ENCODE data around the gene CLSTN2. TPM values are rescaled to one million over a fixed set of nuclear protein-coding genes. Genes with fewer than 3 reads are reported as not detected.

The CLSTN2 gene
- total RNA-seq, 1 experiment from 2014 or later: not detected

DNA sequence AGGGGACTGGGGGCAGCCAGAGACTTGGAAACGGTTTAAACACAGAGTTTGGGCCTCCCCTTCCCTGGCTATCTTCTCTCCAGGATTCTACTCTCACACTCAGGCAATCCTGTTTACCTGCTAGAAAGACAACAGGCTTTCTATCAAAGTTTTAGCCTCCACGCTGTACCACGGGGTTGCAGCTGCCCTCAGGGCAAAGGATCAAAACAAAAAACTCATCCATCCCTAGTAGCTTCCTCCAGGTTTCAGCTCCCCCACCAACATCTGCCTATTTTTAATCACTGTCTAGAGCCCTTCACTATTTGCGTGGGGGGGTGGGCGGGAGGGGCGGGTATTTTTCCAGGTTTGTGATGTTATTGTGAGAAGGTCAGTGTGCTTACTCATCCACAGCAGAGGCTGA, 456.1 kb downstream of the CLSTN2 start:
- no peaks in the 10 kb centered on the region for H3K9me2 ChIP-seq (replicated peaks; ENCODE audit: low read length)
- H3K4me3 ChIP-seq (ENCODE audit: low read length): no peak overlapping the region
- intact Hi-C loops (cut with micrococcal nuclease): no loop called here
- H2AFZ ChIP-seq (ENCODE audit: low read length): no peak overlapping the region
- ATAC-seq: no peak
- H3K9ac ChIP-seq (ENCODE audit: low read length): no peak overlapping the region
- no peak for DNase-seq
- no peaks in the 10 kb centered on the region for H3K36me3 ChIP-seq (ENCODE audit: low read depth, low read length)
- no peak overlapping the region for H3K27ac ChIP-seq (ENCODE audit: low read length)
- H4K20me1 ChIP-seq (ENCODE audit: low read length): no peaks in the 10 kb centered on the region
- CTCF ChIA-PET: no interaction called here
- BruUV-seq (replicated peaks): no TSS peak
- H3K27me3 ChIP-seq (ENCODE audit: low read length): no peaks in the 10 kb centered on the region
- no peaks in the 10 kb centered on the region for H3K79me2 ChIP-seq (ENCODE audit: low read length)
- H3K4me2 ChIP-seq (ENCODE audit: low read length): no peak overlapping the region
- no peaks in the 10 kb centered on the region for H3F3A ChIP-seq (ENCODE audit: low read length, unreplicated experiment)
- no peaks in the 10 kb centered on the region for H3K9me3 ChIP-seq (ENCODE audit: low read length)
- TF ChIP-seq EZH2 (IDR thresholded peaks at IDR 0.05; ENCODE audit: low read length, unreplicated experiment): no peak
- TF ChIP-seq EZH2phosphoT487 (IDR thresholded peaks at IDR 0.05; ENCODE audit: borderline replicate concordance, low read length): no peak
- TF ChIP-seq CTCF (conservative IDR thresholded peaks at IDR 0.05; ENCODE audit: low read depth, low read length): no peak
- no peaks in the 10 kb centered on the region for H3K4me1 ChIP-seq (ENCODE audit: insufficient read depth, low read length)
- POLR2A ChIA-PET (ENCODE audit: unreplicated experiment): no interaction called here

DNA sequence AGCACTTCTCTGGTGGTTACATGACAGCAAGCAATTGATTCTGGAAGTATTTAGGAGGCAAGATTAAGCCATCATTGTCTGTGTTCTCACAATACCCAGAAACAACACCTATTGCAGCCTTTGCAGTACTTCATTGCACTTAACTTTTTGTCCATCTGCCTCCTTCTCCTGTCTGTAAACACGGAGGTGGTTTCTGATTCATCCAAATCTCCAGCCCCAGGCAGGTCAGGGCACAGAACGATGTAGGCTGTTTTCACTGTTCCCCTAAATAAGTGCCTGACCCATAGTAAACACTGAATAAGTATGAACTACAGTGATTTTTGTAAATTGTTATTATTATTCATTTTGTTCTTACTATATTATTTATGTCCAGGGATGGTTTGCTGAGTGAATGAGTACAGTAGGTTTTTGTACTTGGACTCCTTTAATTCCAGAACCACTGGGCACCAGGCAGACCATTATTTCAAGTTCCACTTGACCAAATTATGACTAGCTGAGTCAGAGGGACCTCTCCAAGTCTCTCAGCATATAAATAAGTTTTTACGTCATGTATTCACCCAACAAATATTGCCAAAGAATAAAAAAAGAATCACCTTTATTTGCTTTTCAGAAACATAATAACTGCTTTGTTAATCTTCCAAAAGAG, 459.6 kb downstream of the CLSTN2 start:
- Histone ChIP-seq H3K9me2 (replicated peaks; ENCODE audit: low read length) (no peaks in the 10 kb centered on the region), H4K20me1 (ENCODE audit: low read length) (no peaks in the 10 kb centered on the region), H2AFZ (ENCODE audit: low read length) (no peak overlapping the region), H3K27ac (ENCODE audit: low read length) (no peak overlapping the region), H3K9ac (ENCODE audit: low read length) (no peak overlapping the region), H3K9me3 (ENCODE audit: low read length) (no peaks in the 10 kb centered on the region), H3K27me3 (ENCODE audit: low read length) (no peaks in the 10 kb centered on the region), H3K79me2 (ENCODE audit: low read length) (no peaks in the 10 kb centered on the region), H3K4me3 (ENCODE audit: low read length) (no peak overlapping the region), H3K36me3 (ENCODE audit: low read depth, low read length) (no peaks in the 10 kb centered on the region), H3F3A (ENCODE audit: low read length, unreplicated experiment) (no peaks in the 10 kb centered on the region), H3K4me2 (ENCODE audit: low read length) (no peak overlapping the region), H3K4me1 (ENCODE audit: insufficient read depth, low read length) (no peaks in the 10 kb centered on the region)
- POLR2A ChIA-PET (ENCODE audit: unreplicated experiment): no interaction called here
- DNase-seq: no peak
- intact Hi-C loops (cut with micrococcal nuclease): no loop called here
- no peak for ATAC-seq
- no TSS peak for BruUV-seq (replicated peaks)
- CTCF ChIA-PET: no interaction called here
- no peak for TF ChIP-seq EZH2 (IDR thresholded peaks at IDR 0.05; ENCODE audit: low read length, unreplicated experiment)
- no peak for TF ChIP-seq CTCF (conservative IDR thresholded peaks at IDR 0.05; ENCODE audit: low read depth, low read length)
- no peak for TF ChIP-seq EZH2phosphoT487 (IDR thresholded peaks at IDR 0.05; ENCODE audit: borderline replicate concordance, low read length)

- no TSS peak for BruUV-seq (replicated peaks)
- Histone ChIP-seq H3F3A (ENCODE audit: low read length, unreplicated experiment) (no peaks in the 10 kb centered on the region), H3K27ac (ENCODE audit: low read length) (no peak overlapping the region), H3K9me3 (ENCODE audit: low read length) (no peaks in the 10 kb centered on the region), H2AFZ (ENCODE audit: low read length) (no peak overlapping the region), H3K4me2 (ENCODE audit: low read length) (no peak overlapping the region), H3K9me2 (replicated peaks; ENCODE audit: low read length) (no peaks in the 10 kb centered on the region), H3K4me1 (ENCODE audit: insufficient read depth, low read length) (no peaks in the 10 kb centered on the region), H3K27me3 (ENCODE audit: low read length) (no peaks in the 10 kb centered on the region), H4K20me1 (ENCODE audit: low read length) (no peaks in the 10 kb centered on the region), H3K4me3 (ENCODE audit: low read length) (no peak overlapping the region), H3K36me3 (ENCODE audit: low read depth, low read length) (no peaks in the 10 kb centered on the region), H3K79me2 (ENCODE audit: low read length) (no peaks in the 10 kb centered on the region), H3K9ac (ENCODE audit: low read length) (no peak overlapping the region)
- ChIA-PET POLR2A (ENCODE audit: unreplicated experiment) (no interaction called here), CTCF (no interaction called here)
- intact Hi-C loops (cut with micrococcal nuclease): no loop called here
- no peak for TF ChIP-seq EZH2phosphoT487 (IDR thresholded peaks at IDR 0.05; ENCODE audit: borderline replicate concordance, low read length)
- no peak for TF ChIP-seq EZH2 (IDR thresholded peaks at IDR 0.05; ENCODE audit: low read length, unreplicated experiment)
- TF ChIP-seq CTCF (conservative IDR thresholded peaks at IDR 0.05; ENCODE audit: low read depth, low read length): no peak
- DNase-seq (no peak), ATAC-seq (no peak)
These were observed 460.4 kb downstream of the CLSTN2 start for GRCh38 chr3:140395134-140396075.

All from PC-3 (cell line).